ENCODE measurements around the gene MRPL46.

DNA sequence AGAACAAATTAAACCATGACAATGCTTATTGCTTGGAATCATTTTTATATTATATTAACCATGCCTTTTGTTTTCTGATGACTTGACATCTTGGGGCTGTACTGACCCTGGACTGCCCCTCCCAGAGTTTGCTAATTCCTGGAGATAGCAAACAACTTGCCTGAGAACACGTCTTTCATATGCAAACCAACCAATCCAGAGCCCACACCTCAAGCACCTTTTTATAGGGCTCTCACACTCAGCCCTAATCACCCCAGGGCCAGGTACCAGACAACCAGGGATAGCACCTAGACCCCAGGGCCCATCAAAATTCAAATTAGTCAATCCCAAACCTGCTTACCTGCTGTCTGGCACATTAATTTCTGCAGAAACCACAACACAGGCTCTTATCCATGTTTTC lies 37.3 kb upstream of the MRPL46 start:
- TF ChIP-seq CTCF (conservative IDR thresholded peaks at IDR 0.05; ENCODE audit: low read depth, low read length) (no peak), EZH2 (IDR thresholded peaks at IDR 0.05; ENCODE audit: borderline replicate concordance, low read depth, low read length, poor library complexity, severe bottlenecking) (no peak)
